ENCODE results near the gene GARIN5B. TPM values are rescaled to one million over a fixed set of nuclear protein-coding genes. Genes with fewer than 3 reads are reported as not detected.

GARIN5B gene
- polyA plus RNA-seq, 1 donor from 2014 or later, result not detected

DNA sequence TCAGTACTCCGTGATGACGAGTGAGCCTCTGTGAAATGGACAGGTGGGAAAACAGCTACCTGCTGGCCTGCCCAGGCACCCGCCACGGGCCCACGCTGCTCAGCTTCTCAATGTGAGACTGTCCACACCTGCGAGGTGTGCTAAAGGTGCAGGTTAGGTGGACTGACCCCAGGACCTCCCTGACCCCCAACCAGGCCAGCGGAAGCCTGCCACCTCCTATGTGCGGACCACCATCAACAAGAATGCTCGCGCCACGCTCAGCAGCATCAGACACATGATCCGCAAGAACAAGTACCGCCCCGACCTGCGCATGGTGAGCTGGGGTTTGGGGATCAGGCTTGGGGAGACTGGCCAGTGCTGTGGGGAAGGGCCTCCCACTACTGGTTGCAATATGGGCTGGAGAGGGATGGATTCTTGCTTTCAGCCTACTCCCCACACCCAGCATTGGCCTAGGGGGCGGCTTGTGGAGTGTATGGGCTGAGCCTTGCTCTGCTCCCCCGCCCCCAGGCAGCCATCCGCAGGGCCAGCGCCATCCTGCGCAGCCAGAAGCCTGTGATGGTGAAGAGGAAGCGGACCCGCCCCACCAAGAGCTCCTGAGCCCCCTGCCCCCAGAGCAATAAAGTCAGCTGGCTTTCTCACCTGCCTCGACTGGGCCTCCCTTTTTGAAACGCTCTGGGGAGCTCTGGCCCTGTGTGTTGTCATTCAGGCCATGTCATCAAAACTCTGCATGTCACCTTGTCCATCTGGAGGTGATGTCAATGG, 24.9 kb upstream of the GARIN5B start:
- Histone ChIP-seq H3K9ac (ENCODE audit: low read length) (peak overlapping the region; percentile 92), H3K27ac (ENCODE audit: low read length) (no peak overlapping the region), H2AFZ (ENCODE audit: low read depth, low read length) (no peak overlapping the region), H3F3A (ENCODE audit: insufficient read depth, low read length, poor library complexity, severe bottlenecking) (peaks cover 5% of the 10 kb centered on the region), H3K4me2 (ENCODE audit: low read length) (peak overlapping the region; percentile 98), H3K9me2 (ENCODE audit: insufficient read depth, low read length) (no peaks in the 10 kb centered on the region), H3K27me3 (ENCODE audit: insufficient read depth, low read depth, low read length) (no peaks in the 10 kb centered on the region), H3K36me3 (ENCODE audit: insufficient read depth, low read length) (no peaks in the 10 kb centered on the region), H3K4me3 (ENCODE audit: low read length) (peak overlapping the region; percentile 88), H3K9me3 (ENCODE audit: low read length) (no peaks in the 10 kb centered on the region), H3K79me2 (replicated peaks; ENCODE audit: insufficient read depth, low read length) (peaks cover 22% of the 10 kb centered on the region), H4K20me1 (ENCODE audit: insufficient read depth) (peaks cover 21% of the 10 kb centered on the region)
- TF ChIP-seq EP300 (conservative IDR thresholded peaks at IDR 0.05; ENCODE audit: poor library complexity, severe bottlenecking) (no peak), EZH2 (IDR thresholded peaks at IDR 0.05; ENCODE audit: borderline replicate concordance, insufficient read depth, low read length, poor library complexity, severe bottlenecking) (no peak), TAF1 (IDR thresholded peaks at IDR 0.05; ENCODE audit: low read depth) (no peak), POLR2AphosphoS5 (IDR thresholded peaks at IDR 0.05) (no peak), RAD21 (conservative IDR thresholded peaks at IDR 0.05) (no peak), MXI1 (conservative IDR thresholded peaks at IDR 0.05; ENCODE audit: poor library complexity, severe bottlenecking) (no peak), SMC3 (conservative IDR thresholded peaks at IDR 0.05; ENCODE audit: poor library complexity) (no peak)
- TF ChIP-seq, protein P1, sequence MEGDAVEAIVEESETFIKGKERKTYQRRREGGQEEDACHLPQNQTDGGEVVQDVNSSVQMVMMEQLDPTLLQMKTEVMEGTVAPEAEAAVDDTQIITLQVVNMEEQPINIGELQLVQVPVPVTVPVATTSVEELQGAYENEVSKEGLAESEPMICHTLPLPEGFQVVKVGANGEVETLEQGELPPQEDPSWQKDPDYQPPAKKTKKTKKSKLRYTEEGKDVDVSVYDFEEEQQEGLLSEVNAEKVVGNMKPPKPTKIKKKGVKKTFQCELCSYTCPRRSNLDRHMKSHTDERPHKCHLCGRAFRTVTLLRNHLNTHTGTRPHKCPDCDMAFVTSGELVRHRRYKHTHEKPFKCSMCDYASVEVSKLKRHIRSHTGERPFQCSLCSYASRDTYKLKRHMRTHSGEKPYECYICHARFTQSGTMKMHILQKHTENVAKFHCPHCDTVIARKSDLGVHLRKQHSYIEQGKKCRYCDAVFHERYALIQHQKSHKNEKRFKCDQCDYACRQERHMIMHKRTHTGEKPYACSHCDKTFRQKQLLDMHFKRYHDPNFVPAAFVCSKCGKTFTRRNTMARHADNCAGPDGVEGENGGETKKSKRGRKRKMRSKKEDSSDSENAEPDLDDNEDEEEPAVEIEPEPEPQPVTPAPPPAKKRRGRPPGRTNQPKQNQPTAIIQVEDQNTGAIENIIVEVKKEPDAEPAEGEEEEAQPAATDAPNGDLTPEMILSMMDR (IDR thresholded peaks at IDR 0.05; ENCODE audit: poor library complexity, severe bottlenecking), result no peak
- TF ChIP-seq, protein P2, sequence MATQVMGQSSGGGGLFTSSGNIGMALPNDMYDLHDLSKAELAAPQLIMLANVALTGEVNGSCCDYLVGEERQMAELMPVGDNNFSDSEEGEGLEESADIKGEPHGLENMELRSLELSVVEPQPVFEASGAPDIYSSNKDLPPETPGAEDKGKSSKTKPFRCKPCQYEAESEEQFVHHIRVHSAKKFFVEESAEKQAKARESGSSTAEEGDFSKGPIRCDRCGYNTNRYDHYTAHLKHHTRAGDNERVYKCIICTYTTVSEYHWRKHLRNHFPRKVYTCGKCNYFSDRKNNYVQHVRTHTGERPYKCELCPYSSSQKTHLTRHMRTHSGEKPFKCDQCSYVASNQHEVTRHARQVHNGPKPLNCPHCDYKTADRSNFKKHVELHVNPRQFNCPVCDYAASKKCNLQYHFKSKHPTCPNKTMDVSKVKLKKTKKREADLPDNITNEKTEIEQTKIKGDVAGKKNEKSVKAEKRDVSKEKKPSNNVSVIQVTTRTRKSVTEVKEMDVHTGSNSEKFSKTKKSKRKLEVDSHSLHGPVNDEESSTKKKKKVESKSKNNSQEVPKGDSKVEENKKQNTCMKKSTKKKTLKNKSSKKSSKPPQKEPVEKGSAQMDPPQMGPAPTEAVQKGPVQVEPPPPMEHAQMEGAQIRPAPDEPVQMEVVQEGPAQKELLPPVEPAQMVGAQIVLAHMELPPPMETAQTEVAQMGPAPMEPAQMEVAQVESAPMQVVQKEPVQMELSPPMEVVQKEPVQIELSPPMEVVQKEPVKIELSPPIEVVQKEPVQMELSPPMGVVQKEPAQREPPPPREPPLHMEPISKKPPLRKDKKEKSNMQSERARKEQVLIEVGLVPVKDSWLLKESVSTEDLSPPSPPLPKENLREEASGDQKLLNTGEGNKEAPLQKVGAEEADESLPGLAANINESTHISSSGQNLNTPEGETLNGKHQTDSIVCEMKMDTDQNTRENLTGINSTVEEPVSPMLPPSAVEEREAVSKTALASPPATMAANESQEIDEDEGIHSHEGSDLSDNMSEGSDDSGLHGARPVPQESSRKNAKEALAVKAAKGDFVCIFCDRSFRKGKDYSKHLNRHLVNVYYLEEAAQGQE (IDR thresholded peaks at IDR 0.05; ENCODE audit: borderline replicate concordance), result no peak

DNA sequence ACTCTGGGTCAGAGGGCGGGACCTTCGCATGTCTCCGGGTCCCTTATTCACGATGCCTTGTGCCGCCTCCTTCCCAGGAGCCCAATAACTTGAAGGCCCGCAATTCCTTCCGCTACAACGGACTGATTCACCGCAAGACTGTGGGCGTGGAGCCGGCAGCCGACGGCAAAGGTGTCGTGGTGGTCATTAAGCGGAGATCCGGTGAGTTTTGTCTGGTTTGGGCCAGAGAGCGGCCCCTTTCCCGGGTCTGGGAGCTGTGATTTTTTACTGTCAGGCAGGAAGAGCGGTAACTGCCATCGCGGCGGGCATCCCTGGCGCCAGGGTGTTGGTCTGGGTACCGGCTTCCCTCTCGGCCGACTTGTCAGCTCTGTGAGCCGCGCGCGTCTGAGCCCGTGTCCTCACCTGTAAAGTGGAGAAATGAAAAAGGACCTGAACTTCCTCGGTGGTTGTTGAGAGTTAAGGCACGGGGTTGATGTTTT, 23.5 kb upstream of the GARIN5B start:
- Histone ChIP-seq H3K4me2 (ENCODE audit: low read length) (peak overlapping the region; percentile 98), H2AFZ (ENCODE audit: low read depth, low read length) (no peak overlapping the region), H4K20me1 (ENCODE audit: insufficient read depth) (peaks cover 21% of the 10 kb centered on the region), H3F3A (ENCODE audit: insufficient read depth, low read length, poor library complexity, severe bottlenecking) (no peaks in the 10 kb centered on the region), H3K9me2 (ENCODE audit: insufficient read depth, low read length) (no peaks in the 10 kb centered on the region), H3K79me2 (replicated peaks; ENCODE audit: insufficient read depth, low read length) (peaks cover 22% of the 10 kb centered on the region), H3K36me3 (ENCODE audit: insufficient read depth, low read length) (no peaks in the 10 kb centered on the region), H3K4me3 (ENCODE audit: low read length) (peak overlapping the region; percentile 88), H3K27ac (ENCODE audit: low read length) (peak overlapping the region; percentile 86), H3K27me3 (ENCODE audit: insufficient read depth, low read depth, low read length) (peaks cover 3% of the 10 kb centered on the region), H3K9ac (ENCODE audit: low read length) (peak overlapping the region; percentile 92), H3K9me3 (ENCODE audit: low read length) (no peaks in the 10 kb centered on the region)
- TF ChIP-seq EP300 (conservative IDR thresholded peaks at IDR 0.05; ENCODE audit: poor library complexity, severe bottlenecking), result no peak
- TF ChIP-seq, protein P2 (IDR thresholded peaks at IDR 0.05; ENCODE audit: borderline replicate concordance), result no peak
- no peak for TF ChIP-seq RAD21 (conservative IDR thresholded peaks at IDR 0.05)
- no peak for TF ChIP-seq SMC3 (conservative IDR thresholded peaks at IDR 0.05; ENCODE audit: poor library complexity)
- TF ChIP-seq, protein P1 (IDR thresholded peaks at IDR 0.05; ENCODE audit: poor library complexity, severe bottlenecking), result no peak
- TF ChIP-seq TAF1 (IDR thresholded peaks at IDR 0.05; ENCODE audit: low read depth), result no peak
- TF ChIP-seq EZH2 (IDR thresholded peaks at IDR 0.05; ENCODE audit: borderline replicate concordance, insufficient read depth, low read length, poor library complexity, severe bottlenecking), result no peak
- no peak for TF ChIP-seq POLR2AphosphoS5 (IDR thresholded peaks at IDR 0.05)
- TF ChIP-seq MXI1 (conservative IDR thresholded peaks at IDR 0.05; ENCODE audit: poor library complexity, severe bottlenecking), result no peak
